Right lobe of liver (tissue), 6 donors: ENCODE data around the gene H1-8. TPM values are rescaled to one million over a fixed set of nuclear protein-coding genes. Genes with fewer than 3 reads are reported as not detected.
"Not testable (repeated sequence)": the region's sequence is repeated elsewhere in the genome, so short reads cannot be mapped to it uniquely, and the experiment has no call there.

Experiments
- ATAC-seq, 4 donors: fragments of 200-7000 bp; cut with Tn5 transposase; one replicate each; pipeline ENCODE4 v1.9.1; 2020; ENCODE audit warnings: mild to moderate bottlenecking in 4 of 4, moderate library complexity in 4 of 4
- DNase-seq, 3 donors: peaks; one replicate each; pipeline ENCODE4 v3.0.0-alpha.2; 2020
- H3K27ac ChIP-seq, 3 donors: fragments of 200-600 bp; one replicate each; pipeline ENCODE4 v1.8.0; 2022
- H3K27me3 ChIP-seq, 2 donors: fragments of 200-600 bp; one replicate each; pipeline ENCODE4 v1.8.0; 2022
- H3K36me3 ChIP-seq, 4 donors: fragments of 200-600 bp; sonication (generic) in 1 of 4; one replicate each; pipeline versions ENCODE4 v1.5.1 to v1.8.0; 2017 to 2022; ENCODE audit warnings: control low read depth in 1 of 4
- H3K4me1 ChIP-seq, 4 donors: fragments of 200-600 bp; sonication (generic) in 1 of 4; one replicate each; pipeline versions ENCODE4 v1.5.1 to v1.8.0; 2017 to 2022; ENCODE audit warnings: control low read depth in 1 of 4
- H3K4me3 ChIP-seq, 3 donors: fragments of 200-600 bp; one replicate each; pipeline ENCODE4 v1.8.0; 2022
- H3K9me3 ChIP-seq, 4 donors: fragments of 200-600 bp; sonication (generic) in 1 of 4; one replicate each; pipeline versions ENCODE4 v1.5.1 to v1.8.0; 2017 to 2022; ENCODE audit warnings: control low read depth in 1 of 4
- CTCF ChIP-seq, 4 donors: fragments of 200-600 bp in 3 of 4; fragments of 450-650 bp in 1 of 4; IDR thresholded peaks; one replicate each; pipeline versions ENCODE4 v1.5.1 to v1.8.0; 2016 to 2022; ENCODE audit warnings: antibody characterized with exemption in 4 of 4, mild to moderate bottlenecking in 2 of 4
- POLR2A ChIP-seq: fragments of 450-650 bp; IDR thresholded peaks from one replicate; pipeline ENCODE4 v1.6.1; 2017; ENCODE audit warnings: antibody characterized with exemption, mild to moderate bottlenecking
- WGBS: methylation state at CpG from one replicate; pipeline ENCODE4 v1.1.6; 2018; ENCODE audit warnings: low coverage, low lambda C conversion rate; ENCODE audit not compliant: insufficient coverage; ENCODE audit errors: missing lambda C conversion rate; 5-methylcytosine and 5-hydroxymethylcytosine counted together
- intact Hi-C, 2 donors: fragments of 100-400 bp; cut with DNase I; formaldehyde crosslinking; loops; one replicate each; pipeline versions ENCODE4 v1.11.2 to v1.14.1; 2022
- long read RNA-seq: library from polyadenylated mRNA; unstranded; transcript quantifications from one replicate; pipeline ENCODE4 v2.0.0, GENCODE V29; 2019
- total RNA-seq, 6 experiments: library from RNA; depleted of rRNA in 2 of 6; stranded (reverse); fragments of >200 nt in 2 of 6; fragmentation: NEBNext Ultra II Directional in 3 of 6; extraction: Animal tissue kit (Norgen Biotek cat#: 25700) in 3 of 6; gene quantifications; one replicate each; pipeline versions ENCODE4 v1.1.0 to v1.2.4, GENCODE V29; 2016 to 2023
- donor health status: DM: no; HTN: yes; CAD: no.
- donor health status: DM: no; HTN: no; CAD: no.
- donor health status: DM: no; HTN: no; CAD: no.
- donor health status: DM: no; HTN: yes; CAD: no.
- donor health status: DM: no; HTN: yes; CAD: no.

Gene H1-8, protein sequence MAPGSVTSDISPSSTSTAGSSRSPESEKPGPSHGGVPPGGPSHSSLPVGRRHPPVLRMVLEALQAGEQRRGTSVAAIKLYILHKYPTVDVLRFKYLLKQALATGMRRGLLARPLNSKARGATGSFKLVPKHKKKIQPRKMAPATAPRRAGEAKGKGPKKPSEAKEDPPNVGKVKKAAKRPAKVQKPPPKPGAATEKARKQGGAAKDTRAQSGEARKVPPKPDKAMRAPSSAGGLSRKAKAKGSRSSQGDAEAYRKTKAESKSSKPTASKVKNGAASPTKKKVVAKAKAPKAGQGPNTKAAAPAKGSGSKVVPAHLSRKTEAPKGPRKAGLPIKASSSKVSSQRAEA
- total RNA-seq: not detected
- long read RNA-seq: 0 reads

DNA sequence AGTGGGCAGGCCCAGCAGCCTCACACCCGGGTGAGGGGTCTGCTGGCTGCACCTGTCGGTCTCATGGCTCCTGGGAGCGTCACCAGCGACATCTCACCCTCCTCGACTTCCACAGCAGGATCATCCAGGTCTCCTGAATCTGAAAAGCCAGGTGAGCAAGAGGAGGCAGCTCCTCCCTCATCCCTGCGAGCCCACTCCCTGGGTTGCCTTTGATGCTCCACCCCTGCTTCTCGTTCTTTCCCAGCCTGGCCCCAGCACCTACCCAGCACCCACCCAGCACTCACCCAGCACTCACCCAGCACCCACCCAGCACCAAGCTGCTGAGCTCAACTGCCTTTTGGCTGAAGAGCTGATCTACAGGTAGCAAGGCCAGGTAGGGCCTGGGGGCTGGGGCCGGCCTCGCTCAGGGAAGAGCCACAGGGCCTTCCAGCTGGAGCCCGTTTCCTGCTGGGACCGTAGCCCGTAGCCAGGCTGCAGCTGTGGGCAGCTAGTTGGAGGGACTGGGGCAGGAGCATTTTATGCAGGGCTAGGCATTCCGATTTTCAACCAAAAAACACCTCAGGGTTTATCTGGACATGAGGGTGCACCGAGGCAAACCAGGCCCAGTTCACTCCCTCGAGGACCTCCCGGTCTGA is at the start of gene H1-8:
TSS of gene H1-8 (plus strand) at position 20 of the 635 bp plus-strand sequence. CDS start at position 64, 44 bp downstream.
- Histone ChIP-seq H3K27ac (no peak within 1 kb of the TSS), H3K27me3 (no peaks in the 10 kb centered on the region), H3K4me1 (no peaks in the 10 kb centered on the region), H3K9me3 (no peaks in the 10 kb centered on the region), H3K4me3 (no peak within 1 kb of the TSS), H3K36me3 (no peaks in the 10 kb centered on the region)
- DNase-seq (peak in 1 of 3 donors; percentile 12), ATAC-seq (no peak)
- TF ChIP-seq CTCF (IDR thresholded peaks at IDR 0.05) (no peak), POLR2A (no peak)
- intact Hi-C loops: no loop called here
- WGBS: no CpG with 5 or more reads among the region's 16 CpGs

DNA sequence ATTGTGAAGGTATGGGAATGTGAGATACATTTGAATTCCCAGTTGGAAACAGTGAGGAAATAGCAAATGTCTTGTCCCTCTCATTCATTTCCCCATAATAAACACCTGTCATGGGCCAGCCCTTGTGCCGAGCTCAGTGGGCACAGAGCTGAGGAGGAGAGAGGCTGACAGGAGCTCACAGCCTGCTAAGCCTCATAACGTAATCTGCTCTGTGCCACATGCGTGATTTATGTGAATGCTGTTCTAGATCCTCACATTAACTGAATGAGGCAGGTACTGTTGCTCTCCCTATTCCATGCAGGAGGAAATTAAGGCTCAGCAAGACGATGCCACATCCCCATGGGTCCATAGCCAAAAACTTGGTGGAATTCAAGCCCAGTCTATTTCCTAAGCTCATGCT is 49.8 kb upstream of the H1-8 start:
- H3K9me3 ChIP-seq: no peaks in the 10 kb centered on the region
- DNase-seq (no peak), ATAC-seq (no peak)
- no peak overlapping the region for H3K4me3 ChIP-seq
- intact Hi-C loops: loop anchor here in 1 of 2 donors (10.0 kb wide), 1 partner anchor 332 kb away; no protein-coding TSS in a partner anchor
- H3K36me3 ChIP-seq: peaks cover 0 to 5% (median 0%) of the 10 kb centered on the region in 4 donors
- H3K27ac ChIP-seq: no peak overlapping the region
- no peak for TF ChIP-seq POLR2A
- no peak for TF ChIP-seq CTCF (IDR thresholded peaks at IDR 0.05)
- H3K4me1 ChIP-seq: peaks cover 0 to 13% (median 4%) of the 10 kb centered on the region in 4 donors
- no peaks in the 10 kb centered on the region for H3K27me3 ChIP-seq
- 82% methylated on average over 4 of the region's 4 CpGs for WGBS

- not testable (repeated sequence) for H3K9me3 ChIP-seq, H3K4me3 ChIP-seq, H3K36me3 ChIP-seq, DNase-seq, H3K27me3 ChIP-seq, ATAC-seq
- 63% methylated on average over 4 of the region's 5 CpGs for WGBS
- peak overlapping the region in 1 of 3 donors; percentile 57 for H3K27ac ChIP-seq
- intact Hi-C loops: loop anchor here in 1 of 2 donors (10.0 kb wide), 1 partner anchor 330 kb away; no protein-coding TSS in a partner anchor
- peaks cover 0 to 22% (median 8%) of the 10 kb centered on the region in 4 donors for H3K4me1 ChIP-seq
Observed at GRCh38 chr3:129494499-129494898, 48.5 kb upstream of the H1-8 start.

DNA sequence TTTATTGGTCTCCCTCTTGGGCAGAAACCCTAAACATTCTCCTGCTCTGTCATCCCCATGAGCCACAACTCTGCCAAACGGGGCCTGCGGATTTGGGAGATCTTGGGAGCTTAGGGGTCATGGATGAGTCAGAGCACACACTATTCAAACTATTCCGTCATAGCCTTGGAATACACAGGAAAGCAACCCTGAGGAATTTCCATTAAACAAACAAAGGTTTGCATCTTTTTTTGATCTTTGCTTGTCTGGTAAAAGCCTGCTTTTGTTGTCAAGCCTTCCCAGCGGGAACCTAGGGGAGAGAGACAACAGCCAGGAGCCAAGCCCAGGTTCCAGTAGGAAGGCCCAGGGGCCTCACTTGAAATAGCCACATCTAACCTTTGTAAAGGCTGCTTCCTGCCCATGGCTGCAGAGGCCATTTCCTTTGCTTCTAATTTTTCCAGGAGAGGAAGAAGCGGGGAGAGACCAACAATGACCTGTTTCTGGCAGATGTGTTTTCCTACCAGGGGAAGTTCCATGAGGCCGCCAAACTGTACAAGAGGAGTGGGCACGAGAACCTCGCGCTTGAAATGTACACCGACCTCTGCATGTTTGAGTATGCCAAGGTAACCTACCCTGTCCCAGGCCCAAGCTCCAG is 47.9 kb upstream of the H1-8 start:
- not testable (repeated sequence) for DNase-seq, H3K9me3 ChIP-seq, H3K36me3 ChIP-seq, H3K4me3 ChIP-seq, H3K27me3 ChIP-seq
- peak in 3 of 4 donors; percentile 10 to 29 (median 21) for ATAC-seq
- intact Hi-C loops: loop anchor here in 1 of 2 donors (10.0 kb wide), 1 partner anchor 330 kb away; no protein-coding TSS in a partner anchor
- 67% methylated on average over 1 of the region's 10 CpGs for WGBS
- H3K27ac ChIP-seq: peak overlapping the region in 1 of 3 donors; percentile 21
- peaks cover 0 to 28% (median 11%) of the 10 kb centered on the region in 4 donors for H3K4me1 ChIP-seq

DNA sequence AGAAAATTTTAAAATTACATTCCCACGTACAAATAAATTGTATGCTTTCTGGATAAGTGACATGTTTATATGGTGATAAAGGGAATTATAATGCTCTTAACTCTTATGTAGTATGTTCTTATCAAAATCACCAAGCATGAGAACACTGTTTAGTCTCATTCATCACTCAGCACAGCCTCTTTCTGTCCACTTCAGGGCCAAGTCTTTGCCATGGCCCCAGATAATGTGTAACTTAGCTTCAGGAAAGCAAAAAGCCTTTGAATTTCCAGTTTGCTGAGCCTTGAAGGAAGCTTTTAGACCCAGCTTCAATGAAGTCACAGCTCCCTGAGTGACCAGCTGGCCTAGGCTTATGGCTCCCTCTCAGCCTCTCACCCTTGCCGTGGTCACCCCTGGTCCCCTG is 45.1 kb upstream of the H1-8 start:
- WGBS: 91% methylated on average over 1 of the region's 2 CpGs
- not testable (repeated sequence) for H3K27me3 ChIP-seq, H3K9me3 ChIP-seq, H3K4me3 ChIP-seq, H3K36me3 ChIP-seq, ATAC-seq, DNase-seq
- intact Hi-C loops: loop anchor here in 1 of 2 donors (10.0 kb wide), 1 partner anchor 327 kb away; no protein-coding TSS in a partner anchor
- H3K27ac ChIP-seq: peak overlapping the region; percentile 15 to 73 (median 40)
- H3K4me1 ChIP-seq: peaks cover 0 to 27% (median 10%) of the 10 kb centered on the region in 4 donors

- H3K27me3 ChIP-seq, H3K9me3 ChIP-seq, H3K36me3 ChIP-seq, DNase-seq, H3K4me3 ChIP-seq: not testable (repeated sequence)
- intact Hi-C loops: loop anchor here in 1 of 2 donors (10.0 kb wide), 1 partner anchor 326 kb away; no protein-coding TSS in a partner anchor
- peak; percentile 47 to 78 (median 73) for ATAC-seq
- WGBS: 63% methylated on average over 6 of the region's 8 CpGs
- peak overlapping the region; percentile 54 to 78 (median 73) for H3K27ac ChIP-seq
- peaks cover 0 to 27% (median 10%) of the 10 kb centered on the region in 4 donors for H3K4me1 ChIP-seq
Observed at GRCh38 chr3:129498603-129499488, 44.1 kb upstream of the H1-8 start.

- intact Hi-C loops: loop anchor here in 1 of 2 donors (10.0 kb wide), 1 partner anchor 325 kb away; no protein-coding TSS in a partner anchor
- peaks cover 0 to 27% (median 10%) of the 10 kb centered on the region in 4 donors for H3K4me1 ChIP-seq
- not testable (repeated sequence) for H3K36me3 ChIP-seq, H3K4me3 ChIP-seq, H3K9me3 ChIP-seq, H3K27me3 ChIP-seq
- DNase-seq (peak; percentile 59 to 75 (median 66)), ATAC-seq (peak; percentile 30 to 60 (median 53))
- WGBS: 89% methylated on average over 6 of the region's 14 CpGs
- peak overlapping the region; percentile 54 to 78 (median 73) for H3K27ac ChIP-seq
Observed at GRCh38 chr3:129499604-129500333, 43.2 kb upstream of the H1-8 start.
